NCI-H1694 treated with DMSO at 0.1 percent for 48 hours (cell line): Measurements from ENCODE around the gene CADPS.

ENCODE experiments used
- DNase-seq: peaks from one replicate; lab custom pipeline; 2025; lab: John Stamatoyannopoulos, UW

CADPS gene

DNA sequence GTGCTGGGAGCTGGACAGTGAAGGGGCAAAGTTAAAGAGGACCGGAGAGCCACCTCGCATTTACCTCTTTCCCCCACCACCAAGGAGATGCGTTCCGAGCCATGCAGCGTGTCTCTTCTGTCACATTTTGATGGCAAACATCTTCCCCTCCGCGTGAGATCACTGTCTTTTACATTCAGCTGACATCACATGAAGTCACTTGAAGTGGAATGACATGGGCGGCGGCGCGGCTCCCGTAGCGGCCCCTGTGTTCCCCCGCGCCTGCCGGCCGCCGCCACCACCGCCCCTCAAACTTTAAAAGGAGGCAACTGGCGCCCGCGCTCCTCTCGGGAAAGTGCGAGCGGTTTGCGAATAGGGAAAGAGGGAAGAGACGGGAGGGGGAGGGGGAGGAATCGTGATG lies 502.0 kb downstream of the CADPS start, which contains the start of gene FEZF2:
Gene FEZF2 (minus strand): TSS at position 336 of the 400 bp plus-strand sequence. CDS start 682 bp downstream, outside the sequence.
- DNase-seq, result no peak

DNA sequence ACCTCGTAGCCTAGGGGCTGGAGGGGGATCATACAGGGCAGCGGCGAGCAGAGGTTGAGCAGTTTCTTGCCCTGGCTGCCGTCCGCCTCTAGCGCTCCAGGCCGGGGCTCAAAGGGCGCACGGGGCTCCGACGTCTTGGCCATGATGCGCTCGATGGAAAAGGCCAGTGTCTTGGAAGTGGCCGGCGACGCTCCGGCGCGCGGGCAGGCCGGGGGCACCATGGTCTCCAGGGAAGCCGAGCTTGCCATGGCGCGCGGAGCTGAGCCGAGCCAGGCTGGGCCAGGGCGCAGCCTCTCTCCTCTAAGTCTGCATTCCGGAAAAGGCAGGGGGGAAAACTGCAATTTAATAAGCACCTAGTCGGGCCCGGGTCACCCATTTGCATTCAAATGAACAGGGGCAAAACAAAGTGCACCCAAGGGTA lies 502.6 kb downstream of the CADPS start:
- DNase-seq, result no peak

- no peak for DNase-seq
These were observed 503.3 kb downstream of the CADPS start for GRCh38 chr3:62371720-62372591.

DNA sequence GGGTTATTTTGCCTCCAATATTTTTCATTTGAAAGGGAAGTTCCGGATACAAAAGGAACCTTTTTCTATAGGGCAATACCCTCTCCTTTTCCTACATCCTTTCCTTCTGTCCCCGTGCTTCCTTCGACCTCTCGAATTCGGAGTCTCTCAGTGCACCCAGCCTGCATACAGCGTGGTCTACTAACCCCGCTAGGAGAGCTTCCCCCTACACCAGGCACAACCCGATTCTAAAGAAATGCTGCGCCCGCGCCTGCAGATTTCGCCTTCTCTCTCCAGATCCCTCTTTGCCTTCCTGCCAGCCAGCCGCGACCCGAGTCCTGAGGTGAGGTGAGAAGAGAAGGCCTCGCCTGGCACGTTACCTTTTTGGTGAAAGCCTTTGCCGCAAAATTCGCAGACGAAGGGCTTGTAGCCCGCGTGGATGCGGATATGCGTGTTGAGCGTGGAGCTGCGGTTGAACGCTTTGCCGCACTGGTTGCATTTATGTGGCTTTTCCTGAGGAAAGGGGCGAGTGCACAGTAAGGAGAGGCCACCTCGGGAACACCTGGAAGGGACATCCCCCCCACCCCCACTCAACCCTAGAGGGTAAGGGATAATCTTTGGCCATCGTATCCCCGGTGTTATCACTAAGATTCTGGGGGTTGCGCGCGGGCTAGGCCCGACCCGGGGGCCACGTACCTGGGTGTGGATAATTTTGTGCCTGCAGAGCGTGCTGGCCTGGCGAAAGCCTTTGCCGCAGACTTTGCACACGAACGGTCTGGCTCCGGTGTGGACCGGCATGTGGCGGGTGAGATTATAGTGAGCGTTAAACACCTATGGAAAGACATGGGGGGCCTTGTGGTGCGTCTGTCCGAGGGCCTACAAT lies 504.1 kb downstream of the CADPS start:
- DNase-seq, result no peak

GRCh38 chr3:62370112-62370857 lies 504.9 kb downstream of the CADPS start:
- DNase-seq, result no peak

DNA sequence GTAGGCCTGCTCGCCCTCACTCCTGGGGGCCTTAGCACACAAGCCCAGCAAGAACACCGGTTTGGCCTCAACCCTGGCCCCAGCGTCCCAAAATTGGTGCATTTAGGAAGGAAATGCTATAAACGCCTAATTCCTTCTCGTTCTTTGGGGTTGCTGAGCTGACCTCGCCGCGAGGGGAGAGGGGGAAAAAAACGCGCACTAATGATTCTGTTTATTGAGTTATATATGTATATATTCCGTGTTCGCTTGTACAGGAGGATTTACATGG lies 505.8 kb downstream of the CADPS start:
- no peak for DNase-seq

GRCh38 chr3:62368705-62369475 lies 506.3 kb downstream of the CADPS start:
- DNase-seq, result no peak

GRCh38 chr3:62368290-62368704 lies 506.9 kb downstream of the CADPS start:
- DNase-seq, result no peak

- DNase-seq, result no peak
These were observed 507.4 kb downstream of the CADPS start for GRCh38 chr3:62367763-62368195.

DNA sequence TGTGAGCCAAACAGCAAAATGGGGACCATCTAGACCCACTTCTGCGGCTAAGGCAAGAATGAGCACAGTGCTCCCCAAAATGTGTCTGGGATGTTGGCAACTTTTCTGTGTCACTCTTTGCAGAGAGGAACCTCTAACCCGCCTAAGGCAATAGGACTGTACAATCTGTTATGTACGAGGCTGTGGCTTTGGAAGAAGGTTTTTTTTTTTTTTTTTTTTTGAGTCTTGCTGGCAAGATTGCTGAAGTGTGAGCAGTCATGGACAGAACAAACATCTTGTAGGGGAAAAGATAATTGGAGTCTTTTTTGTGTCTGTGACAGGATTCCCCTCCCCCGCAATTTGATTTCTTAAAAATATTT lies 509.1 kb downstream of the CADPS start:
- no peak for DNase-seq

DNA sequence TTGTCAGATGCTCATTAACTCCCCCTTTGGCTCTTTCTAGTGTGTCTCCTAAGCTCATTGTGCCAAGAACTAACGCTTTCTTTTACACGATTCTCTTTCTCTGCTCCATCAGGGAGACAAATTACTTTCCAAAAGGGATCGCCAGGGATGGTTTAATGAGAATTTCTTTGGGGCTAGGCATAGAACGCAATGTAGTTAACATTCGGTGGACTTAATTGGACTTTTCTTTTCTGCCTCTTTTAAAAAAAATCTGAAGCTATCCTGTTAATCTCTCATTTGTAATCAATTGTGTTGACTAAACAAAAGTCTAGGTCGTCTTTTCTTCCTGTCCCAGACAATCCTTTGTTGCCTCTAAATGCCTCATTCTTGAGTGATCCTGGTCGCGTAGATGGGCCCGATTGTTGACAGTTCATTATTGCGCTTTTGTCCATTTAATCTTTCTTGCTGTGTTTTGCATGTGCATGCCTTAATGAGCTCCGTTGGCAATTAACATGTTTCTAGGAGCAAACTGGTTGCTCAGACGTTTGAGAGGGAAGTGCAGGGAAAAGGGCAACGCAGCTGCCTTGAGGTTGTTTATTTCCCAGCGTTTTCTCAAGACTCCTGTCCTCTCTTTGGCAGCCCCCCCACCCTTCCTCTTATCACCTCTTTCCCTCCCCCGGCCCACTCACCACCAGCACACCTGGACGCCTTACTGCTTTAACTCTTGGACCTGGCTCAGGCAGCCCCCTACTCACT lies 509.7 kb downstream of the CADPS start:
- no peak for DNase-seq

DNA sequence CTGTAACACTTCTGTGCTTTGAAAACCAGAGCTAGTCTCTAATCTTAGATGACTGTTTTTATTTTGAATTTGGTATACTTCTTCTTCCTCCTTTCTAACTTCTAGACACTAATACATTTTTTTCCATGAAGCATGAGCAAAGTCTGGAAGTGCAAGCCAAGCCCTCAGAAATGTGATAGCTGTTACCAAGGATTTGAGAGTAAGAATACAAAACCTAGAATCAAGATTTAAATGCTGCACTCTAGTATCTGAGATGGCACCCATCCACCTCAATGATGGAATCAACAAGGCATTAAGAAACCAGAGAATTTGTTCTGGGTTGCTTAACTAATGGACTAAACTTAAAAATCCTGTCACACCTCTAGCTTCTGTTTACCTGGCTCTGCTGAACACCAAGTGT lies 511.0 kb downstream of the CADPS start:
- no peak for DNase-seq

- no peak for DNase-seq
These were observed 511.9 kb downstream of the CADPS start for GRCh38 chr3:62363275-62363674.

GRCh38 chr3:62361824-62362223 lies 513.4 kb downstream of the CADPS start:
- no peak for DNase-seq

DNA sequence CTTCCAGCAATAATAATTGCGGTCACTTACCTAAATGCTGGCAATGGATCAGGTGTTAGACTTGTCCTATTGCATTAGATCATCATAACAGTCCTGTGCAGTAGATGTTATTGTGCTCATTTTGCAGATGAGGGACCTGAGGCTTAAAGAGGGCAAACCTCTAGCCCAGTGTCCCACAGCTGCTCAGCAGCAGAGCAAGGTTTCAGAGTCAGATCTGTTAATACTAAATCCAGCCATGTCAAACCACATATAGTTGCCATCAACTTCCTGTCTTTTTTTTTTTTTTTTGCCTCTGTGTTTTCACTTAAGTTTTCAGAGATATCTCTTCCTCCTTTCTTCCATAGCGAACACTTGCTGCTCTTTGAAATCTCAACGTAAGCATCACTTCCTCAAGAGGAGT lies 514.0 kb downstream of the CADPS start:
- no peak for DNase-seq

GRCh38 chr3:62359531-62359930 lies 515.7 kb downstream of the CADPS start:
- DNase-seq, result no peak

GRCh38 chr3:62356356-62356755 lies 518.9 kb downstream of the CADPS start:
- DNase-seq, result no peak

- no peak for DNase-seq
These were observed 519.5 kb downstream of the CADPS start for GRCh38 chr3:62355703-62356102.
